HepG2 (cell line): Measurements from ENCODE around the gene NFKB2. TPM values are rescaled to one million over a fixed set of nuclear protein-coding genes. Genes with fewer than 3 reads are reported as not detected.

ENCODE experiments used
- EED ChIP-seq: sonication (generic); formaldehyde crosslinking; IDR thresholded peaks from 2 replicates; pipeline ENCODE4 v1.5.0; 2020; ENCODE audit warnings: mild to moderate bottlenecking, missing genetic modification reagents
- ETV5 ChIP-seq: IDR thresholded peaks from 2 replicates; pipeline ENCODE4 v1.6.1; 2018; ENCODE audit warnings: missing biosample characterization, missing genetic modification reagents, inconsistent platforms, borderline replicate concordance
- FOSL1 ChIP-seq: sonication (generic); formaldehyde crosslinking; IDR thresholded peaks from 2 replicates; pipeline ENCODE4 v1.9.0; 2021; ENCODE audit warnings: missing genetic modification reagents, borderline replicate concordance
- FOXK1 ChIP-seq: sonication (generic); formaldehyde crosslinking; IDR thresholded peaks from 2 replicates; pipeline ENCODE4 v1.4.0; 2020; ENCODE audit warnings: low read depth, missing genetic modification reagents, borderline replicate concordance
- FOXK2 ChIP-seq: fragments of 450-650 bp; IDR thresholded peaks from 2 replicates; pipeline ENCODE4 v1.6.1; 2016
- JARID2 ChIP-seq: sonication (generic); formaldehyde crosslinking; IDR thresholded peaks from 2 replicates; pipeline ENCODE4 v1.8.1; 2023; ENCODE audit warnings: missing genetic modification reagents, inconsistent platforms; ENCODE audit not compliant: insufficient replicate concordance
- MYPOP ChIP-seq: sonication (generic); formaldehyde crosslinking; IDR thresholded peaks from 2 replicates; pipeline ENCODE4 v1.8.1; 2023; ENCODE audit warnings: mild to moderate bottlenecking, moderate library complexity, missing genetic modification reagents
- PLSCR1 ChIP-seq: sonication (generic); formaldehyde crosslinking; IDR thresholded peaks from 2 replicates; pipeline ENCODE4 v1.5.0; 2020; ENCODE audit warnings: missing genetic modification reagents, mild to moderate bottlenecking, borderline replicate concordance
- RFX3 ChIP-seq: IDR thresholded peaks from 2 replicates; pipeline ENCODE4 v1.6.1; 2016; ENCODE audit warnings: missing biosample characterization, missing genetic modification reagents
- SATB2 ChIP-seq: sonication (generic); formaldehyde crosslinking; IDR thresholded peaks from 2 replicates; pipeline ENCODE4 v1.5.0; 2020; ENCODE audit warnings: missing genetic modification reagents
- SRSF4 ChIP-seq: fragments of 200-400 bp; formaldehyde crosslinking; IDR thresholded peaks from one replicate; pipeline ENCODE4 v1.6.1; 2018; ENCODE audit warnings: mild to moderate bottlenecking, low read depth, low read length, moderate library complexity; ENCODE audit not compliant: poor library complexity, severe bottlenecking
- ZNF709 ChIP-seq: sonication (generic); formaldehyde crosslinking; IDR thresholded peaks from 2 replicates; pipeline ENCODE4 v1.5.0; 2020; ENCODE audit warnings: mild to moderate bottlenecking, missing genetic modification reagents
- polyA plus RNA-seq, 8 experiments: library from polyadenylated mRNA; depleted of rRNA in 3 of 8; stranded (reverse) in 7 of 8; unstranded in 1 of 8; fragments of >200 nt; fragmentation: Illumina TruSeq in 4 of 8; extraction: Trizol in 4 of 8; gene quantifications; 2 replicates each; pipeline versions ENCODE4 v1.2.1 to v1.2.3, GENCODE V29; 2011 to 2016; ENCODE audit warnings: low read depth in 4 of 8, missing spikeins in 1 of 8, mixed read lengths in 1 of 8; ENCODE audit not compliant: insufficient read depth in 1 of 8
- total RNA-seq, 5 experiments: library from RNA; depleted of rRNA; stranded (reverse); fragments of >200 nt; fragmentation: Illumina TruSeq; extraction: Trizol; gene quantifications; 2 replicates each; pipeline ENCODE4 v1.2.3, GENCODE V29; 2016; ENCODE audit warnings: low read depth in 1 of 5
- TF ChIP-seq, protein P1 (sequence below): sonication (generic); formaldehyde crosslinking; IDR thresholded peaks from 2 replicates; pipeline ENCODE4 v1.5.0; 2020; ENCODE audit warnings: mild to moderate bottlenecking, missing genetic modification reagents
- TF ChIP-seq, protein P2 (sequence below): sonication (generic); formaldehyde crosslinking; IDR thresholded peaks from 2 replicates; pipeline ENCODE4 v1.4.0; 2020; ENCODE audit warnings: missing genetic modification reagents
- TF ChIP-seq, protein P3 (sequence below): sonication (generic); formaldehyde crosslinking; IDR thresholded peaks from 2 replicates; pipeline ENCODE4 v1.5.0; 2020; ENCODE audit warnings: missing genetic modification reagents

The NFKB2 gene
- total and polyA plus RNA-seq, 2 of the 13 experiments (the other 11 are each of a cell fraction or from before 2014, with no cell fraction given), result 7.7 to 12.5 TPM

- TF ChIP-seq, protein P1, sequence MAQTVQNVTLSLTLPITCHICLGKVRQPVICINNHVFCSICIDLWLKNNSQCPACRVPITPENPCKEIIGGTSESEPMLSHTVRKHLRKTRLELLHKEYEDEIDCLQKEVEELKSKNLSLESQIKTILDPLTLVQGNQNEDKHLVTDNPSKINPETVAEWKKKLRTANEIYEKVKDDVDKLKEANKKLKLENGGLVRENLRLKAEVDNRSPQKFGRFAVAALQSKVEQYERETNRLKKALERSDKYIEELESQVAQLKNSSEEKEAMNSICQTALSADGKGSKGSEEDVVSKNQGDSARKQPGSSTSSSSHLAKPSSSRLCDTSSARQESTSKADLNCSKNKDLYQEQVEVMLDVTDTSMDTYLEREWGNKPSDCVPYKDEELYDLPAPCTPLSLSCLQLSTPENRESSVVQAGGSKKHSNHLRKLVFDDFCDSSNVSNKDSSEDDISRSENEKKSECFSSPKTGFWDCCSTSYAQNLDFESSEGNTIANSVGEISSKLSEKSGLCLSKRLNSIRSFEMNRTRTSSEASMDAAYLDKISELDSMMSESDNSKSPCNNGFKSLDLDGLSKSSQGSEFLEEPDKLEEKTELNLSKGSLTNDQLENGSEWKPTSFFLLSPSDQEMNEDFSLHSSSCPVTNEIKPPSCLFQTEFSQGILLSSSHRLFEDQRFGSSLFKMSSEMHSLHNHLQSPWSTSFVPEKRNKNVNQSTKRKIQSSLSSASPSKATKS, result no peak
- TF ChIP-seq JARID2 (CRISPR knock-in tag), result no peak
- TF ChIP-seq SATB2 (CRISPR knock-in tag), result no peak
- TF ChIP-seq PLSCR1 (CRISPR knock-in tag), result no peak
- TF ChIP-seq, protein P2, sequence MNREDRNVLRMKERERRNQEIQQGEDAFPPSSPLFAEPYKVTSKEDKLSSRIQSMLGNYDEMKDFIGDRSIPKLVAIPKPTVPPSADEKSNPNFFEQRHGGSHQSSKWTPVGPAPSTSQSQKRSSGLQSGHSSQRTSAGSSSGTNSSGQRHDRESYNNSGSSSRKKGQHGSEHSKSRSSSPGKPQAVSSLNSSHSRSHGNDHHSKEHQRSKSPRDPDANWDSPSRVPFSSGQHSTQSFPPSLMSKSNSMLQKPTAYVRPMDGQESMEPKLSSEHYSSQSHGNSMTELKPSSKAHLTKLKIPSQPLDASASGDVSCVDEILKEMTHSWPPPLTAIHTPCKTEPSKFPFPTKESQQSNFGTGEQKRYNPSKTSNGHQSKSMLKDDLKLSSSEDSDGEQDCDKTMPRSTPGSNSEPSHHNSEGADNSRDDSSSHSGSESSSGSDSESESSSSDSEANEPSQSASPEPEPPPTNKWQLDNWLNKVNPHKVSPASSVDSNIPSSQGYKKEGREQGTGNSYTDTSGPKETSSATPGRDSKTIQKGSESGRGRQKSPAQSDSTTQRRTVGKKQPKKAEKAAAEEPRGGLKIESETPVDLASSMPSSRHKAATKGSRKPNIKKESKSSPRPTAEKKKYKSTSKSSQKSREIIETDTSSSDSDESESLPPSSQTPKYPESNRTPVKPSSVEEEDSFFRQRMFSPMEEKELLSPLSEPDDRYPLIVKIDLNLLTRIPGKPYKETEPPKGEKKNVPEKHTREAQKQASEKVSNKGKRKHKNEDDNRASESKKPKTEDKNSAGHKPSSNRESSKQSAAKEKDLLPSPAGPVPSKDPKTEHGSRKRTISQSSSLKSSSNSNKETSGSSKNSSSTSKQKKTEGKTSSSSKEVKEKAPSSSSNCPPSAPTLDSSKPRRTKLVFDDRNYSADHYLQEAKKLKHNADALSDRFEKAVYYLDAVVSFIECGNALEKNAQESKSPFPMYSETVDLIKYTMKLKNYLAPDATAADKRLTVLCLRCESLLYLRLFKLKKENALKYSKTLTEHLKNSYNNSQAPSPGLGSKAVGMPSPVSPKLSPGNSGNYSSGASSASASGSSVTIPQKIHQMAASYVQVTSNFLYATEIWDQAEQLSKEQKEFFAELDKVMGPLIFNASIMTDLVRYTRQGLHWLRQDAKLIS, result no peak
- no peak; the same call in 1 of the 2 replicates for TF ChIP-seq ETV5
- no peak for TF ChIP-seq RFX3 (CRISPR knock-in tag)
- no peak for TF ChIP-seq SRSF4
- TF ChIP-seq, protein P3, sequence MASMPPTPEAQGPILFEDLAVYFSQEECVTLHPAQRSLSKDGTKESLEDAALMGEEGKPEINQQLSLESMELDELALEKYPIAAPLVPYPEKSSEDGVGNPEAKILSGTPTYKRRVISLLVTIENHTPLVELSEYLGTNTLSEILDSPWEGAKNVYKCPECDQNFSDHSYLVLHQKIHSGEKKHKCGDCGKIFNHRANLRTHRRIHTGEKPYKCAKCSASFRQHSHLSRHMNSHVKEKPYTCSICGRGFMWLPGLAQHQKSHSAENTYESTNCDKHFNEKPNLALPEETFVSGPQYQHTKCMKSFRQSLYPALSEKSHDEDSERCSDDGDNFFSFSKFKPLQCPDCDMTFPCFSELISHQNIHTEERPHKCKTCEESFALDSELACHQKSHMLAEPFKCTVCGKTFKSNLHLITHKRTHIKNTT (CRISPR knock-in tag), result no peak
- no peak; the same call in 1 of the 2 replicates for TF ChIP-seq MYPOP (CRISPR knock-in tag)
- no peak for TF ChIP-seq FOXK2
- no peak for TF ChIP-seq EED (CRISPR knock-in tag)
- TF ChIP-seq FOSL1 (CRISPR knock-in tag), result no peak
- TF ChIP-seq FOXK1, result peak; percentile 77; the same call in 1 of the 2 replicates
- 0 out of 2 replicates have a peak, but pooled peaks have one; percentile 27 for TF ChIP-seq ZNF709
These were observed 36.9 kb downstream of the NFKB2 start, which contains the start of gene CUEDC2 (continued) for GRCh38 chr10:102432162-102432950.
